ENCODE measurements around the gene CTBP2.

GRCh38 chr10:125076121-125076825 lies 84.1 kb downstream of the CTBP2 start:
- TF ChIP-seq POLR2A (IDR thresholded peaks at IDR 0.05) (no peak), CTCF (IDR thresholded peaks at IDR 0.05) (no peak)

Data from right lobe of liver (tissue), 4 donors.